Osteoblast (primary cell): ENCODE results near the gene CASKIN1. TPM values are rescaled to one million over a fixed set of nuclear protein-coding genes. Genes with fewer than 3 reads are reported as not detected.

Experiments used
- DNase-seq: peaks from one replicate; pipeline ENCODE4 v3.0.0; 2011; ENCODE audit warnings: low spot score, mixed read lengths; ENCODE audit not compliant: insufficient read length; ENCODE audit errors: missing footprints
- H2AFZ ChIP-seq: 2 replicates; pipeline ENCODE4 v1.6.0; 2011; ENCODE audit warnings: mild to moderate bottlenecking, low read length
- H3K27ac ChIP-seq: 2 replicates; pipeline ENCODE4 v1.5.1; 2011; ENCODE audit warnings: mild to moderate bottlenecking, low read depth, low read length, moderate library complexity
- H3K27me3 ChIP-seq: 2 replicates; pipeline ENCODE4 v1.6.0; 2012; ENCODE audit warnings: mild to moderate bottlenecking, control low read depth, inconsistent platforms, low read length, moderate library complexity; ENCODE audit not compliant: insufficient read depth
- H3K36me3 ChIP-seq: 2 replicates; pipeline ENCODE4 v1.5.1; 2011; ENCODE audit warnings: mild to moderate bottlenecking, low read length, control low read depth, moderate library complexity; ENCODE audit not compliant: insufficient read depth
- H3K4me1 ChIP-seq: 2 replicates; pipeline ENCODE4 v1.5.1; 2011; ENCODE audit warnings: mild to moderate bottlenecking, low read length, control low read depth, moderate library complexity; ENCODE audit not compliant: insufficient read depth
- H3K4me2 ChIP-seq: 2 replicates; pipeline ENCODE4 v1.6.0; 2011; ENCODE audit warnings: mild to moderate bottlenecking, low read length; ENCODE audit not compliant: insufficient read depth
- H3K4me3 ChIP-seq: fragments of 200-600 bp; sonication (generic); 3 replicates; pipeline ENCODE4 v1.5.1; 2012; ENCODE audit warnings: mild to moderate bottlenecking, low read length, inconsistent platforms; ENCODE audit not compliant: insufficient read depth
- H3K79me2 ChIP-seq: 2 replicates; pipeline ENCODE4 v1.6.0; 2012; ENCODE audit warnings: mild to moderate bottlenecking, low read length, control low read depth, inconsistent platforms; ENCODE audit not compliant: insufficient read depth
- H3K9me3 ChIP-seq: 2 replicates; pipeline ENCODE4 v1.5.1; 2011; ENCODE audit warnings: low read depth, low read length, control low read depth
- H4K20me1 ChIP-seq: 2 replicates; pipeline ENCODE4 v1.6.0; 2012; ENCODE audit warnings: mild to moderate bottlenecking, low read length, control low read depth; ENCODE audit not compliant: insufficient read depth
- total RNA-seq: library from RNA; depleted of rRNA; stranded (reverse); fragments of >200 nt; gene quantifications from 2 replicates; pipeline ENCODE4 v1.2.3, GENCODE V29; 2012
- TF ChIP-seq, protein P1 (sequence below): IDR thresholded peaks from 2 replicates; pipeline ENCODE4 v1.5.1; 2011; ENCODE audit warnings: mild to moderate bottlenecking, low read depth, low read length, moderate library complexity; ENCODE audit errors: extremely low read depth

Gene CASKIN1
- total RNA-seq, 1 donor, result not detected

GRCh38 chr16:2234813-2235170 lies 38.4 kb upstream of the CASKIN1 start:
- no peak for DNase-seq
- no peak overlapping the region for H3K4me3 ChIP-seq
- no peak overlapping the region for H2AFZ ChIP-seq
- H3K9me3 ChIP-seq, result no peaks in the 10 kb centered on the region
- peaks cover 25% of the 10 kb centered on the region for H4K20me1 ChIP-seq
- H3K4me2 ChIP-seq, result no peak overlapping the region
- H3K27ac ChIP-seq, result no peak overlapping the region
- H3K79me2 ChIP-seq, result peaks cover 3% of the 10 kb centered on the region
- H3K27me3 ChIP-seq, result peaks cover 13% of the 10 kb centered on the region
- TF ChIP-seq, protein P1, sequence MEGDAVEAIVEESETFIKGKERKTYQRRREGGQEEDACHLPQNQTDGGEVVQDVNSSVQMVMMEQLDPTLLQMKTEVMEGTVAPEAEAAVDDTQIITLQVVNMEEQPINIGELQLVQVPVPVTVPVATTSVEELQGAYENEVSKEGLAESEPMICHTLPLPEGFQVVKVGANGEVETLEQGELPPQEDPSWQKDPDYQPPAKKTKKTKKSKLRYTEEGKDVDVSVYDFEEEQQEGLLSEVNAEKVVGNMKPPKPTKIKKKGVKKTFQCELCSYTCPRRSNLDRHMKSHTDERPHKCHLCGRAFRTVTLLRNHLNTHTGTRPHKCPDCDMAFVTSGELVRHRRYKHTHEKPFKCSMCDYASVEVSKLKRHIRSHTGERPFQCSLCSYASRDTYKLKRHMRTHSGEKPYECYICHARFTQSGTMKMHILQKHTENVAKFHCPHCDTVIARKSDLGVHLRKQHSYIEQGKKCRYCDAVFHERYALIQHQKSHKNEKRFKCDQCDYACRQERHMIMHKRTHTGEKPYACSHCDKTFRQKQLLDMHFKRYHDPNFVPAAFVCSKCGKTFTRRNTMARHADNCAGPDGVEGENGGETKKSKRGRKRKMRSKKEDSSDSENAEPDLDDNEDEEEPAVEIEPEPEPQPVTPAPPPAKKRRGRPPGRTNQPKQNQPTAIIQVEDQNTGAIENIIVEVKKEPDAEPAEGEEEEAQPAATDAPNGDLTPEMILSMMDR, result no peak
- H3K36me3 ChIP-seq, result peaks cover 27% of the 10 kb centered on the region
- peaks cover 6% of the 10 kb centered on the region for H3K4me1 ChIP-seq

GRCh38 chr16:2233872-2234812 lies 37.7 kb upstream of the CASKIN1 start:
- no peak overlapping the region for H3K4me3 ChIP-seq
- no peak for DNase-seq
- H3K79me2 ChIP-seq, result peaks cover 9% of the 10 kb centered on the region
- no peak overlapping the region for H3K4me2 ChIP-seq
- no peak overlapping the region for H3K27ac ChIP-seq
- H3K9me3 ChIP-seq, result no peaks in the 10 kb centered on the region
- TF ChIP-seq, protein P1, result no peak
- H2AFZ ChIP-seq, result no peak overlapping the region
- H3K4me1 ChIP-seq, result peaks cover 6% of the 10 kb centered on the region
- peaks cover 33% of the 10 kb centered on the region for H3K36me3 ChIP-seq
- H3K27me3 ChIP-seq, result peaks cover 13% of the 10 kb centered on the region
- peaks cover 30% of the 10 kb centered on the region for H4K20me1 ChIP-seq

DNA sequence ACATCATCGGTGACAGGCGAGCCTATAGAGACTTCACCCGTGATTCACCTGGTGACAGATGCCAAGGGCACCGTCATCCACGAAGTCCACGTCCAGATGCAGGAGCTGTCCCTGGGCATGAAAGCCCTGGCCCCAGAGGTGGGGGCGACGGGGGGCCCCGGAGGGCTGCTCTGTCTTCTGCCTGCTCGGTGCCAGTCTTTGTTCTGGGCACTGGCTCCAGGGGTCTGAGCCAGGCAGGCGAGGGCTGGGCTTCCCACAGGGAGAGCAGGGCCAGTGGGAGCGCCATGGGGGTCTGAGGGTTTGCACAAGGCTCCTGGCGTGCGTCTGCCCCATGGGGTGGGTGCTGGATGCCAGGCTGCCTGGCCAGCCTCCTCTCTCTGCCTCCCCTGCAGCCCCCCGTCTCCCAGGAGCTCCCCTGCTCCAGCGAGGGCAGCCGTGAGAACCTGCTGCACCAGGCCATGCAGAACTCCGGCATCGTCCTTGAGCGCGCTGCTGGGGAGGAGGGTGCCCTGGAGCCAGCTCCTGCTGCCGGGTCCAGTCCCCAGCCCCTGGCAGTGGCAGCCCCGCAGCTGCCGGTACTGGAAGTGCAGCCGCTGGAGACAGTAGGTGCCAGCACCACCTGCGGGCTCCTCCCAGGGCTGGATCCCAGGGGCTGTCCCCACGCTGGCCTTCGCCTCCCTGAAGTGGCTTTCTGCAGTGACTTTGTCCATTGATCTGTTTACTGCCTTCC lies 36.8 kb upstream of the CASKIN1 start:
- peaks cover 38% of the 10 kb centered on the region for H4K20me1 ChIP-seq
- no peak overlapping the region for H3K4me2 ChIP-seq
- H3K27me3 ChIP-seq, result peaks cover 13% of the 10 kb centered on the region
- H3K4me1 ChIP-seq, result peaks cover 6% of the 10 kb centered on the region
- H3K27ac ChIP-seq, result no peak overlapping the region
- H3K9me3 ChIP-seq, result no peaks in the 10 kb centered on the region
- H3K36me3 ChIP-seq, result peaks cover 42% of the 10 kb centered on the region
- TF ChIP-seq, protein P1, result no peak
- H3K4me3 ChIP-seq, result no peak overlapping the region
- peaks cover 19% of the 10 kb centered on the region for H3K79me2 ChIP-seq
- DNase-seq, result no peak
- H2AFZ ChIP-seq, result no peak overlapping the region
